Measurements from ENCODE around the gene COMMD4.
"Not testable (repeated sequence)": the region's sequence is repeated elsewhere in the genome, so short reads cannot be mapped to it uniquely, and the experiment has no call there.

COMMD4 gene

DNA sequence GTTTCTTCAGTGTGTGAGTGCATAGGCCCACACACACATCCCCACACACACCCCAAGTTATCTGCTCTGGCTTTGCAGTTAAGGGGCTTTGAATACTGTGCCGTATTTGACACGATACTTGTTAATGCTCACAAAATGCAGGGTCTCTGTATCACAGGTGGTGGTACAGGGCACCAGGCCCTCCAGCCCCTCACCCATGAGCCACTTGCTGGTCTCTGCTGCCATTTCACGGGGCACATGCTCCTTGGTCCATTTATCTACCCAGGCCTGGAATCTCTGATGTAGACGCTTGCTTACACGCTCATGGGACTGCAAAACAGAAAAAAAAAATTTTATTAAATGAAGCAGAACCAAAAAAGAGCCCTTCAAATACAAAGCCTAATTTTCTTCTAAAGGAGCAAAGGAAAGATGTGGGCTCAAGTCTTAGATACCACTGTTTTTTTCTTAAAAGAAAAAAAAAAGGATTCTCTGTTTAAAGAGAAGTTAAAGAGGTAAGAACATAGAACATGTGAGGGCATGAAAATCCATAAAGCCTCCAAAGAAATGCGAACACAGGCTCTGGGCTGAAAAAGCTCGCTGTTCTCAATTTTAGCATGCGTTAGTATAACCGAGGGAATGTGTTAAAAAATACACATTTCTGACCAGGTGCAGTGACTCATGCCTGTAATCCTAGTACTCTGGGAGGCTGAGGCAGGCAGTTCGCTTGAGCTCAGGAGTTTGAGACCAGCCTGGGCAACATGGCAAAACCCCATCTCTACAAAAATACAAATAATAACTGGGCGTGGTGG, 36.2 kb downstream of the COMMD4 start:
- DNase-seq = no peak

DNA sequence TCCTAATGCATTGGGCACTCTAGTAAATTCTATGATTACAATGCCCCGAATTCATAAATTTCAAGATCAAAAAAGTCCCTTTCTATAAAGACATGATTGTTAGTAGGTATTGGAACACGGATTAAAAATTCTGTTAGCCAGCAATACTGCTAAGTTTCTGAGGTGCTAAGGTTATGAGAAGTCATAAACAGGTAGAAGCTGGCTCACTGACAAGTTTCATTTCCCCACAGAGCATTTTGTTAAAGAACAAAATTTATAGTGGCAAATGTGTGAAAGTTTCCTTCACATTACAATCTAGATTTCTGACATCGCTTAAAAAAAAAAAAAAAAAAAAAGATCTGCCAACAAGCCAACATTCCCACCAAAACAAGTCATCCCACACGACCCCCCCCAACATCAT, 44.9 kb downstream of the COMMD4 start:
- DNase-seq = no peak

DNA sequence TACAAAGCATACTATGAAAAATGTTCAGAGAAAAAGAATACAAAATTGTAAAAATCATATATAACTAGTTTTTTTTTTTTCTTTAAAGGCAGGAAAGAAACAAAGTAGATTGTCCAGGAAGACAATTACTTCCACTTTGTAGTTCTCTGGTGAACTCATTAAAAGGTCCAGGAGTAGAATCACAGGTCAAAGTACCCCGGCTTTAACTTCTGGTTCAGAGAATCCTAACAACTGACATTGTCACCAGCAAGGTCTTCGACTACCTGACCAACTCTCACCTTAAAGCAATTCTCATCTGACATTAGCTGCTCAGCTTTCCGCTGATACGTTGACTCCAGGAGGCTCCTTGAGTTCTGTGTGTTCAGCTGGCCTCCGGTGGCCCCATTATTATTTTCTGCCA, 48.1 kb downstream of the COMMD4 start:
- not testable (repeated sequence) for DNase-seq

Data from hypothalamus (tissue), 51 donors.